GM19324 (cell line): Measurements from ENCODE around the gene CNN3.
A peak's percentile ranks its signal among the peaks of the same experiment; 100 is the strongest.

Source experiments
- ATAC-seq: cut with Tn5 transposase; IDR thresholded peaks from one replicate; pipeline ENCODE4 v1.9.1; 2021; ENCODE audit warnings: mild to moderate bottlenecking, moderate library complexity; ENCODE audit not compliant: unreplicated experiment, low FRiP score

Gene CNN3

GRCh38 chr1:94894630-94895029 is 32.3 kb downstream of the CNN3 start:
- no peak for ATAC-seq

GRCh38 chr1:94892604-94893254 is 34.2 kb downstream of the CNN3 start:
- ATAC-seq = no peak

- no peak for ATAC-seq
Measured at GRCh38 chr1:94888201-94888600, 38.7 kb downstream of the CNN3 start.

GRCh38 chr1:94887603-94888171 is 39.2 kb downstream of the CNN3 start:
- no peak for ATAC-seq

- ATAC-seq = no peak
Measured at GRCh38 chr1:94887106-94887505, 39.8 kb downstream of the CNN3 start.

- no peak for ATAC-seq
Measured at GRCh38 chr1:94886361-94886760, 40.5 kb downstream of the CNN3 start.

- ATAC-seq = no peak
Measured at GRCh38 chr1:94884507-94884906, 42.4 kb downstream of the CNN3 start.

GRCh38 chr1:94884106-94884505 is 42.8 kb downstream of the CNN3 start:
- no peak for ATAC-seq

- peak; percentile 52 for ATAC-seq
Measured at GRCh38 chr1:94883691-94884090, 43.2 kb downstream of the CNN3 start.

- no peak for ATAC-seq
Measured at GRCh38 chr1:94878329-94878728, 48.6 kb downstream of the CNN3 start.

- ATAC-seq = no peak
Measured at GRCh38 chr1:94876362-94876761, 50.5 kb downstream of the CNN3 start.

GRCh38 chr1:94875794-94876193 is 51.1 kb downstream of the CNN3 start:
- ATAC-seq = no peak

GRCh38 chr1:94874423-94874822 is 52.5 kb downstream of the CNN3 start:
- no peak for ATAC-seq

- ATAC-seq = peak; percentile 46
Measured at GRCh38 chr1:94873520-94874351, 53.2 kb downstream of the CNN3 start.

- no peak for ATAC-seq
Measured at GRCh38 chr1:94872771-94873495, 54.0 kb downstream of the CNN3 start.

- ATAC-seq = no peak
Measured at GRCh38 chr1:94871031-94871430, 55.9 kb downstream of the CNN3 start.

GRCh38 chr1:94866164-94866807 is 60.6 kb downstream of the CNN3 start:
- no peak for ATAC-seq

- ATAC-seq = no peak
Measured at GRCh38 chr1:94865360-94865759, 61.5 kb downstream of the CNN3 start.

GRCh38 chr1:94864821-94865220 is 62.1 kb downstream of the CNN3 start:
- ATAC-seq = no peak

GRCh38 chr1:94863919-94864318 is 63.0 kb downstream of the CNN3 start:
- no peak for ATAC-seq
